ENCODE measurements around the gene SLC34A1.
"Not testable (repeated sequence)": the region's sequence is repeated elsewhere in the genome, so short reads cannot be mapped to it uniquely, and the experiment has no call there.

SLC34A1 gene

GRCh38 chr5:177410575-177410974 lies 26.3 kb downstream of the SLC34A1 start:
- Histone ChIP-seq H3K27me3 (ENCODE audit: low read length) (no peaks in the 10 kb centered on the region), H4K20me1 (ENCODE audit: low read depth, low read length) (no peaks in the 10 kb centered on the region), H3K4me3 (ENCODE audit: insufficient read depth, low read length, poor library complexity, severe bottlenecking) (no peak overlapping the region), H3K9me3 (ENCODE audit: insufficient read depth, low read length) (no peaks in the 10 kb centered on the region), H3K9me2 (replicated peaks; ENCODE audit: insufficient read depth, low read length) (no peaks in the 10 kb centered on the region), H2AFZ (ENCODE audit: low read depth, low read length, severe bottlenecking) (no peak overlapping the region), H3F3A (ENCODE audit: insufficient read depth) (no peaks in the 10 kb centered on the region; the same call in 1 of the 2 replicates), H3K79me2 (ENCODE audit: insufficient read depth, low read length) (no peaks in the 10 kb centered on the region), H3K36me3 (ENCODE audit: low read length) (no peaks in the 10 kb centered on the region), H3K27ac (ENCODE audit: low read depth, low read length) (no peak overlapping the region), H3K4me2 (ENCODE audit: low read depth, low read length, poor library complexity, severe bottlenecking) (no peak overlapping the region), H3K9ac (ENCODE audit: low read length) (no peak overlapping the region)
- TF ChIP-seq CTCF (IDR thresholded peaks at IDR 0.05; ENCODE audit: insufficient read depth, low read length, poor library complexity, severe bottlenecking) (no peak), EZH2phosphoT487 (conservative IDR thresholded peaks at IDR 0.05; ENCODE audit: low read length) (no peak)

- TF ChIP-seq EZH2phosphoT487 (conservative IDR thresholded peaks at IDR 0.05; ENCODE audit: low read length) (no peak), CTCF (IDR thresholded peaks at IDR 0.05; ENCODE audit: insufficient read depth, low read length, poor library complexity, severe bottlenecking) (no peak)
- H3K27me3 ChIP-seq (ENCODE audit: low read length), result no peaks in the 10 kb centered on the region
- no peaks in the 10 kb centered on the region for H3F3A ChIP-seq (ENCODE audit: insufficient read depth)
- H3K9me3 ChIP-seq (ENCODE audit: insufficient read depth, low read length), result no peaks in the 10 kb centered on the region
- no peak overlapping the region for H2AFZ ChIP-seq (ENCODE audit: low read depth, low read length, severe bottlenecking)
- H3K4me2 ChIP-seq (ENCODE audit: low read depth, low read length, poor library complexity, severe bottlenecking), result no peak overlapping the region
- H3K9me2 ChIP-seq (replicated peaks; ENCODE audit: insufficient read depth, low read length), result no peaks in the 10 kb centered on the region
- H3K36me3 ChIP-seq (ENCODE audit: low read length), result no peaks in the 10 kb centered on the region
- no peak overlapping the region for H3K9ac ChIP-seq (ENCODE audit: low read length)
- H4K20me1 ChIP-seq (ENCODE audit: low read depth, low read length), result no peaks in the 10 kb centered on the region
- H3K4me3 ChIP-seq (ENCODE audit: insufficient read depth, low read length, poor library complexity, severe bottlenecking), result no peak overlapping the region
- no peaks in the 10 kb centered on the region for H3K79me2 ChIP-seq (ENCODE audit: insufficient read depth, low read length)
- H3K27ac ChIP-seq (ENCODE audit: low read depth, low read length), result no peak overlapping the region
These were observed 28.5 kb downstream of the SLC34A1 start for GRCh38 chr5:177412603-177413233.

GRCh38 chr5:177414481-177414880 lies 30.2 kb downstream of the SLC34A1 start:
- Histone ChIP-seq H3K27me3 (ENCODE audit: low read length) (no peaks in the 10 kb centered on the region), H3K9ac (ENCODE audit: low read length) (no peak overlapping the region), H3K27ac (ENCODE audit: low read depth, low read length) (no peak overlapping the region), H3K4me2 (ENCODE audit: low read depth, low read length, poor library complexity, severe bottlenecking) (no peak overlapping the region), H4K20me1 (ENCODE audit: low read depth, low read length) (no peaks in the 10 kb centered on the region), H3K79me2 (ENCODE audit: insufficient read depth, low read length) (no peaks in the 10 kb centered on the region), H3K4me3 (ENCODE audit: insufficient read depth, low read length, poor library complexity, severe bottlenecking) (no peak overlapping the region), H3K9me2 (replicated peaks; ENCODE audit: insufficient read depth, low read length) (no peaks in the 10 kb centered on the region), H3F3A (ENCODE audit: insufficient read depth) (no peaks in the 10 kb centered on the region), H2AFZ (ENCODE audit: low read depth, low read length, severe bottlenecking) (no peak overlapping the region), H3K36me3 (ENCODE audit: low read length) (no peaks in the 10 kb centered on the region), H3K9me3 (ENCODE audit: insufficient read depth, low read length) (no peaks in the 10 kb centered on the region)
- TF ChIP-seq CTCF (IDR thresholded peaks at IDR 0.05; ENCODE audit: insufficient read depth, low read length, poor library complexity, severe bottlenecking) (no peak), EZH2phosphoT487 (conservative IDR thresholded peaks at IDR 0.05; ENCODE audit: low read length) (no peak)

GRCh38 chr5:177417081-177417480 lies 32.8 kb downstream of the SLC34A1 start:
- H2AFZ ChIP-seq (ENCODE audit: low read depth, low read length, severe bottlenecking); H3K36me3 ChIP-seq (ENCODE audit: low read length); H3K9me3 ChIP-seq (ENCODE audit: insufficient read depth, low read length); H4K20me1 ChIP-seq (ENCODE audit: low read depth, low read length); H3K4me3 ChIP-seq (ENCODE audit: insufficient read depth, low read length, poor library complexity, severe bottlenecking); H3K9me2 ChIP-seq (replicated peaks; ENCODE audit: insufficient read depth, low read length); H3K27me3 ChIP-seq (ENCODE audit: low read length); H3F3A ChIP-seq (ENCODE audit: insufficient read depth); H3K4me2 ChIP-seq (ENCODE audit: low read depth, low read length, poor library complexity, severe bottlenecking); H3K27ac ChIP-seq (ENCODE audit: low read depth, low read length); H3K9ac ChIP-seq (ENCODE audit: low read length); H3K79me2 ChIP-seq (ENCODE audit: insufficient read depth, low read length): not testable (repeated sequence)

All from SU-DHL-6 (cell line).